HL-60 (cell line): ENCODE measurements around the gene SHROOM3.

Experiments used
- DNase-seq, 2 experiments: peaks; one replicate each; pipeline ENCODE4 v3.0.0-alpha.2; 2010 to 2020; ENCODE audit warnings: low read depth in 1 of 2, low spot score in 1 of 2
- H3K27ac ChIP-seq: fragments of 250-450 bp; sonication (Bioruptor Pico); replicated peaks from 2 replicates; pipeline ENCODE4 v1.5.1; 2020; ENCODE audit warnings: mild to moderate bottlenecking, moderate library complexity
- H3K27me3 ChIP-seq: fragments of 250-450 bp; sonication (Bioruptor Pico); 2 replicates; pipeline ENCODE4 v1.5.1; 2021; ENCODE audit warnings: mild to moderate bottlenecking, moderate library complexity; ENCODE audit not compliant: insufficient read depth, poor library complexity, severe bottlenecking
- H3K4me3 ChIP-seq: replicated peaks from 2 replicates; pipeline ENCODE4 v1.5.1; 2011; ENCODE audit warnings: mild to moderate bottlenecking, control low read depth, low read length; ENCODE audit not compliant: insufficient read depth
- CTCF ChIP-seq: IDR thresholded peaks from one replicate; pipeline ENCODE4 v1.5.1; 2011; ENCODE audit warnings: low read length, control low read depth, inconsistent platforms; ENCODE audit not compliant: insufficient read depth
- GABPA ChIP-seq: IDR thresholded peaks from 2 replicates; pipeline ENCODE4 v1.6.1; 2012; ENCODE audit warnings: low read depth
- POLR2AphosphoS5 ChIP-seq: IDR thresholded peaks from 2 replicates; pipeline ENCODE4 v1.6.1; 2012; ENCODE audit warnings: low read depth
- REST ChIP-seq: IDR thresholded peaks from 2 replicates; pipeline ENCODE4 v1.6.1; 2012; ENCODE audit warnings: low read depth; ENCODE audit not compliant: insufficient replicate concordance
- SPI1 ChIP-seq: IDR thresholded peaks from 2 replicates; pipeline ENCODE4 v1.6.1; 2012; ENCODE audit warnings: low read depth, mild to moderate bottlenecking, borderline replicate concordance

The SHROOM3 gene

GRCh38 chr4:76563454-76564122, 128.6 kb downstream of the SHROOM3 start:
- no peaks in the 10 kb centered on the region for H3K27me3 ChIP-seq
- no peak overlapping the region for H3K4me3 ChIP-seq
- TF ChIP-seq SPI1 (no peak), REST (no peak)
- no peak for DNase-seq
- no peak overlapping the region for H3K27ac ChIP-seq

DNA sequence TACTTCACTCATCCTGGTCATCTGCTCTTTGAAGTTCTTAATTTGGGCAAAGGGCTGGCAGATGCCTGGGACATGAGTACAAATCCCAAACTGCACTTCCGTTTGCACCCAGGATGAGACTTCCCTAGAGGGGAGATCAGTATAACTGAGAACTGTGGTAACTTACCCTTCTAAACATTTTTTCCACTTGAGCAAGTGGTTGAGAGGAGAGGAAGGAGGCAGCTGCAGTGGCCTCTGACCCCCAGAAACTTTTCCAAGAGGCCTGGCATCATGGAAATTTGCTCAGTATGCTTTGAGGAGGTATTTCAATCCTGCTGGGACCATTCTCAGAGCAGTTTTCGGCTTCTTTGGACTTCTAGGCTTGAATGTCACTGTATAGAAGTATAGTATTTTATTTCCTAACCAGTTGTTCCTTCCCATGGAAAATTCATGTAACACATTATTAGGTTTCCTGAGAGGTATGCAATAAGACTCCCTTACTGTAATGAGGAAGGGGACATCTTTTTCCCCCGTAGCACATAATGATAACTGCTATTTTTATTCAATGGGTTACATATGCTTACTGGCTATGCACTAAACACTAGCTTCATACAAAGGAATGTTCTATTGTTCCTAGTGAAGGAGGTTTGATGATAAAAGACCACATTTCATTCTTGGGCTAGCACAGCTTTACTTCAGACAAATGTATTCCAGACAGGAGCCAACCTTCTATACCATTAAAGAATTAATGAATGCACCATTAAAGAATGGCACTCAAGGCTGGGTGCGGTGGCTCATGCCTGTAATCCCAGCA, 129.3 kb downstream of the SHROOM3 start:
- DNase-seq: no peak
- H3K27me3 ChIP-seq: no peaks in the 10 kb centered on the region
- H3K4me3 ChIP-seq: no peak overlapping the region
- H3K27ac ChIP-seq: no peak overlapping the region
- no peak for TF ChIP-seq REST
- no peak for TF ChIP-seq CTCF
- no peak for TF ChIP-seq POLR2AphosphoS5

DNA sequence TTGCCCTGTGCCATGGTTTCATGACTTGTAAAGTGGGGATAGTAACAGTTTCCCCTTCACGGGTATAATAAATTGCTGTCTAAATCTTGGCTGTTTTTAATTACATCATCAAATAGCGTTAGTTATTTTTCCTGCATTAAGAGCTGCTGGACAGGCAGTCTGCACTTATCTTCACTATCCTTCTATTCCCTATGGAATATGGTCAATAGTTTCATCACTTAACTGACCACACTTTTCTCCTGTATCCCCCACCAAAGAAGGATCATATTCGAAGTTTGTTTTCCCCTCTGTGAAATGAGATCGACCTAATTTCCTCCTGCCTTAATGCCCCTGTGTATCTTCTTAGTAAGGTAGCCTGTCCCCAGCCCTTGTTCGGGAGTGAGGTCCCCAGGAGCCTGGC, 133.2 kb downstream of the SHROOM3 start:
- H3K27me3 ChIP-seq: peaks cover 3% of the 10 kb centered on the region
- no peak for DNase-seq
- H3K4me3 ChIP-seq: no peak overlapping the region
- no peak for TF ChIP-seq CTCF
- no peak for TF ChIP-seq GABPA
- no peak for TF ChIP-seq POLR2AphosphoS5
- TF ChIP-seq SPI1: no peak
- no peak for TF ChIP-seq REST
- H3K27ac ChIP-seq: no peak overlapping the region
